K562 treated with DMSO at 1 percent for 24 hours (cell line): Measurements from ENCODE around the gene OCA2. TPM values are rescaled to one million over a fixed set of nuclear protein-coding genes. Genes with fewer than 3 reads are reported as not detected.

Source experiments
- total RNA-seq: library from RNA; unstranded; fragments of 300-600 nt; gene quantifications from 2 replicates; pipeline ENCODE4 v1.2.3, GENCODE V29; 2022; ENCODE audit warnings: low read depth; ENCODE audit not compliant: insufficient read depth

The OCA2 gene
- 0.28 and 0.52 TPM in 2 replicates for total RNA-seq

DNA sequence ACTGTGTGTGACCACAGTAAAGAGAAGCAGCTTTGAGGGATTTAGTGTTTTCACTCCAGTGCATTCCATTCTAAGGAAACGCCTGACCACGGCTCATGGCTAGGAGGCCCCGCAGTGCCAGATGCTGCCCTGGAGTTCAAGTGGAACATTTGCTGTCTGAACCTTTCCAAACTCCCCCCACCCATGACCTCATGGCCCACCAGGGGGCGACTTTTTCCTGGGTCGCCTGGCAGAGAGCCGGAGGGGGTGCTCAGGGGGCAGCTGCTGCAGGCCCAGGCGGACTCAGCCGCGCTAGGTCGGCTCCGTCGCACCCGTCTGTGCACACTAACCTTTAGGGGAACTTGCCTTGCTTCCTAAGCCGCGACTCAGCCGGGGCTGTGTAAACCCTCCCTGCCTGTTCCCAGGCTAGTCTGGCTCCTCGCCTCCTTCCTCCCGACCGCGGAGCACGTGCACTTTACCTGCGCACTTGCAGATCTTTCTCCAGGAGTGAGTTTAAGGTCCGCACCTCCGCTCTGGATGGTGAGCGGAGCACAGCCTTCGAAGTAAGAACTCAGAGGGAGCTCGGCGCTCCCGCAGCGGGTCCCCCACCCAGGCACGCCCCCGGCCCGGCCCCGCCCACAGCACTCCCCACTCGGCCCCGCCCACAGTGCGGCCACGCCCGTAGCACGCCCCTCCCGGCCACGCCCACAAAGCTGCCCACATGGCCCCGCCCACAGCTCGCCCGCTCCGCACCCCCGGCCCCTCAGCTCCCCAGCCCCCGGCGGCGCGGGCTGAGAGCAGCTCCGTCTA, at the start of gene OCA2:
OCA2 (minus strand) TSS at position 550 of the 789 bp plus-strand sequence. CDS start 17,441 bp downstream, outside the sequence.

Other genes with a start within 250 kb of the OCA2 start
- 52.9 and 63.4 TPM in 2 replicates for gene HERC2, start 222.9 kb upstream of the OCA2 start, total RNA-seq